B cell (primary cell): ENCODE measurements around the gene DAP. TPM values are rescaled to one million over a fixed set of nuclear protein-coding genes. Genes with fewer than 3 reads are reported as not detected.
A peak's percentile ranks its signal among the peaks of the same experiment; 100 is the strongest.

Experiments
- ATAC-seq: fragments of 200-7000 bp; cut with Tn5 transposase; one replicate; pipeline ENCODE4 v1.10.0; 2021; ENCODE audit warnings: low read depth, mild to moderate bottlenecking, moderate number of reproducible peaks, moderate library complexity
- CTCF ChIA-PET: fragments of 350-600 bp; sonication (Branson Sonifier 250); formaldehyde crosslinking; loops from one replicate; lab custom pipeline; 2021; ENCODE audit warnings: antibody characterized with exemption, inconsistent platforms; lab: Charles Lee
- POLR2A ChIA-PET: fragments of 350-600 bp; sonication (Branson Sonifier 250); formaldehyde crosslinking; loops from one replicate; lab custom pipeline; 2021; ENCODE audit warnings: antibody characterized with exemption; lab: Charles Lee
- DNase-seq: peaks from one replicate; pipeline ENCODE4 v3.0.0; 2013
- H2AFZ ChIP-seq: 2 replicates; pipeline ENCODE4 v1.6.1; 2012; ENCODE audit warnings: mild to moderate bottlenecking, low read depth, low read length; ENCODE audit not compliant: insufficient read depth, poor library complexity, severe bottlenecking
- H3K27ac ChIP-seq, 2 donors: 1 replicate in 1 of 2; 2 replicates in 1 of 2; pipeline ENCODE4 v1.5.1; 2012 to 2013; ENCODE audit warnings: low read length in 2 of 2, mild to moderate bottlenecking in 2 of 2, moderate library complexity in 1 of 2
- H3K27me3 ChIP-seq, 4 experiments: fragments of 200-600 bp in 1 of 4; sonication (generic) in 1 of 4; replicated peaks in 1 of 4; 1 replicate in 2 of 4; 2 replicates in 2 of 4; pipeline versions ENCODE4 v1.6.1 to v1.7.0; 2013 to 2016; ENCODE audit warnings: low read length in 3 of 4, mild to moderate bottlenecking in 2 of 4, mixed read lengths in 1 of 4, moderate library complexity in 1 of 4; ENCODE audit not compliant: insufficient read depth in 4 of 4, control insufficient read depth in 3 of 4; ENCODE audit errors: control extremely low read depth in 1 of 4
- H3K36me3 ChIP-seq, 2 experiments: replicated peaks in 1 of 2; 1 replicate in 1 of 2; 2 replicates in 1 of 2; pipeline versions ENCODE4 v1.6.1 to v1.7.1; 2013; ENCODE audit warnings: low read length in 1 of 2; ENCODE audit not compliant: insufficient read depth in 2 of 2, control insufficient read depth in 1 of 2; ENCODE audit errors: control extremely low read depth in 1 of 2, extremely low read depth in 1 of 2
- H3K4me1 ChIP-seq, 2 donors: fragments of 200-600 bp in 1 of 2; sonication (generic) in 1 of 2; 1 replicate in 1 of 2; 2 replicates in 1 of 2; pipeline versions ENCODE4 v1.5.1 to v1.6.1; 2013 to 2017; ENCODE audit warnings: low read length in 2 of 2; ENCODE audit not compliant: control insufficient read depth in 2 of 2, insufficient read depth in 2 of 2
- H3K4me2 ChIP-seq: replicated peaks from 2 replicates; pipeline ENCODE3; 2012; ENCODE audit warnings: mild to moderate bottlenecking, low read depth, low read length; ENCODE audit not compliant: poor library complexity, severe bottlenecking
- H3K4me3 ChIP-seq, 5 experiments: fragments of 200-600 bp in 1 of 5; sonication (generic) in 1 of 5; 1 replicate in 3 of 5; 2 replicates in 2 of 5; pipeline versions ENCODE4 v1.5.1 to v1.7.0; 2011 to 2016; ENCODE audit warnings: low read length in 4 of 5, mild to moderate bottlenecking in 4 of 5, low read depth in 2 of 5, control low read depth in 1 of 5, moderate library complexity in 1 of 5; ENCODE audit not compliant: insufficient read depth in 1 of 5; ENCODE audit errors: control extremely low read depth in 1 of 5, extremely low read depth in 1 of 5
- H3K79me2 ChIP-seq: fragments of 200-600 bp; sonication (generic); one replicate; pipeline ENCODE4 v1.6.0; 2016; ENCODE audit warnings: low read length; ENCODE audit not compliant: control insufficient read depth, insufficient read depth
- H3K9ac ChIP-seq: fragments of 200-600 bp; sonication (generic); 2 replicates; pipeline ENCODE4 v1.6.1; 2017; ENCODE audit warnings: mild to moderate bottlenecking, low read length, moderate library complexity
- H3K9me3 ChIP-seq, 3 donors: one replicate each; pipeline versions ENCODE4 v1.6.1 to v1.7.1; 2013; ENCODE audit warnings: low read length in 2 of 3; ENCODE audit not compliant: control insufficient read depth in 2 of 3, insufficient read depth in 1 of 3; ENCODE audit errors: control extremely low read depth in 1 of 3
- H4K20me1 ChIP-seq: 2 replicates; pipeline ENCODE4 v1.6.0; 2012; ENCODE audit warnings: mild to moderate bottlenecking, low read length; ENCODE audit not compliant: insufficient read depth, control insufficient read depth, poor library complexity, severe bottlenecking
- H3K27ac Mint-ChIP-seq: one replicate; pipeline ENCODE4 v1.8.0; 2021; ENCODE audit warnings: mixed read lengths
- H3K27me3 Mint-ChIP-seq: one replicate; pipeline ENCODE4 v1.8.0; 2021; ENCODE audit warnings: mixed read lengths
- H3K4me1 Mint-ChIP-seq: one replicate; pipeline ENCODE4 v1.8.0; 2021; ENCODE audit warnings: mixed read lengths
- H3K4me3 Mint-ChIP-seq: one replicate; pipeline ENCODE4 v1.8.0; 2021; ENCODE audit warnings: mixed read lengths
- H3K9me3 Mint-ChIP-seq: one replicate; pipeline ENCODE4 v1.8.0; 2022; ENCODE audit warnings: mixed read lengths; ENCODE audit not compliant: insufficient read depth
- CTCF ChIP-seq: fragments of 200-600 bp; IDR thresholded peaks from one replicate; pipeline ENCODE4 v1.8.0; 2022; ENCODE audit warnings: antibody characterized with exemption, mild to moderate bottlenecking
- EZH2 ChIP-seq: IDR thresholded peaks from 2 replicates; pipeline ENCODE4 v1.6.1; 2012; ENCODE audit warnings: borderline replicate concordance, low read depth, mild to moderate bottlenecking, moderate library complexity, low read length; ENCODE audit not compliant: insufficient read depth, poor library complexity, severe bottlenecking
- WGBS: methylation state at CpG from one replicate; pipeline ENCODE4 v1.1.5; 2013; ENCODE audit warnings: missing lambda C conversion rate; ENCODE audit not compliant: insufficient coverage; 5-methylcytosine and 5-hydroxymethylcytosine counted together
- intact Hi-C: fragments of 100-400 bp; cut with micrococcal nuclease; formaldehyde crosslinking; loops from one replicate; pipeline ENCODE4 v1.10.0; 2022
- polyA plus RNA-seq: library from polyadenylated mRNA; depleted of rRNA; stranded (reverse); fragments of >200 nt; gene quantifications from 2 replicates; pipeline ENCODE4 v1.2.3, GENCODE V29; 2012
- total RNA-seq, 2 donors: library from RNA; stranded (reverse); fragments of 120-200 nt in 1 of 2; gene quantifications; 1 replicate in 1 of 2; 2 replicates in 1 of 2; pipeline versions ENCODE4 v1.2.3 to v1.2.4, GENCODE V29; 2013 to 2022

The DAP gene
- total and polyA plus RNA-seq, 2 donors (not counting 1 experiment from before 2014, with no cell fraction given), result 42.6 to 49.8 TPM

DNA sequence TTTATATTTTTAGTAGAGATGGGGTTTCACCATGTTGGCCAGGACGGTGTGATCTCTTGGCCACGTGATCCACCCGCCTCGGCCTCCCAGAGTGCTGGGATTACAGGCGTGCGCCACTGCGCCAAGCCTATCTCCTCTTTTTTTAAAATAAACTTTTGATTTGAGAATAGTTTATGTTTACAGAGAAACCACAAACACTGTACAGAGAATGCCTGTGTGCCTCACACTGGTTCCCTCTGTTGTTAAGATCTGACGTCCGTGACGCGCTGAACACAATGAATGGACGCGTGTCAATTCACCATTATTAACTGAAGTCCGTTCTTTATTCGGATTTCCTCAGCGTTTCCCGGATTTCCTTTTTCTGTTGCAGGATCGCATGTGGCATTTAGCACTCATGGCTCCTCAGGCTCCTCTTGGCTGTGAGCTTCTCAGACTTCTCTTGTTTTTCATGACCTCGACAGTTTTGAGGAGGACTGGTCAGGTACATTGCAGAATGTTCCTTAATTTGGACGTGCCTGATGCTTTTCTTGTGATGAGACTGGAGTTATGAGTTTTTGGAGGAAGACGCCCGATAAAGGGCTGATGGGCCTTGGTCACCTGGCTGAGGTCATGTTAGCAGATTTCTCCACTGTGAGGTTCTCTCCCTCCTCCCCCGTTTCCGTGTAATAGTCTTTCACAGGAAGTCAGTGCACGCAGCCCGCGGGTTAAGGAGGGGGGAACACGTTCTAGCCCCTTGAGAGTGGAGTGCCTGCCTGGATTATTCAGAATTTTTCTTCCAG, 127.6 kb downstream of the DAP start:
- ATAC-seq, result no peak
- ChIA-PET POLR2A (interaction anchor here (0.8 to 2.0 kb wide), 2 partner anchors 26 to 56 kb away, joined by 5 to 6 read pairs; no protein-coding TSS in a partner anchor), CTCF (interaction anchor here (0.7 to 2.4 kb wide), 7 partner anchors 26 to 191 kb away, joined by 3 to 12 read pairs (median 5); no protein-coding TSS in a partner anchor)
- H3K9me3 ChIP-seq, result peaks cover 0 to 12% (median 0%) of the 10 kb centered on the region in 3 donors
- H3K9ac ChIP-seq, result peak overlapping the region; percentile 45
- Mint-ChIP-seq H3K27me3 (no peaks in the 10 kb centered on the region), H3K27ac (peak overlapping the region; percentile 99), H3K9me3 (peaks cover 2% of the 10 kb centered on the region), H3K4me1 (peaks cover 82% of the 10 kb centered on the region), H3K4me3 (peak overlapping the region; percentile 87)
- H3K79me2 ChIP-seq, result peaks cover 62% of the 10 kb centered on the region
- TF ChIP-seq EZH2 (no peak), CTCF (no peak)
- no peaks in the 10 kb centered on the region for H3K27me3 ChIP-seq
- peak overlapping the region; percentile 65 to 95 for H3K27ac ChIP-seq
- DNase-seq, result peak; percentile 37
- H3K4me1 ChIP-seq, result peaks cover 63 to 72% of the 10 kb centered on the region in 2 donors
- peak overlapping the region in 2 of 5 experiments; percentile 10 to 30 for H3K4me3 ChIP-seq
- H4K20me1 ChIP-seq, result peaks cover 6% of the 10 kb centered on the region
- peaks cover 0 to 4% of the 10 kb centered on the region in 2 experiments for H3K36me3 ChIP-seq
- 48% methylated on average over 15 of the region's 28 CpGs for WGBS
- intact Hi-C loops, result loop anchor here (2.0 kb wide), 2 partner anchors 129 to 281 kb away; partner anchors contain the start of gene MARCHF6
- H3K4me2 ChIP-seq, result peak overlapping the region; percentile 70
- H2AFZ ChIP-seq, result no peak overlapping the region
